ENCODE measurements around the gene PMM2. TPM values are rescaled to one million over a fixed set of nuclear protein-coding genes. Genes with fewer than 3 reads are reported as not detected.

Gene PMM2
- total and polyA plus RNA-seq, 2 experiments from 2014 or later: 39.6 to 46.4 TPM

DNA sequence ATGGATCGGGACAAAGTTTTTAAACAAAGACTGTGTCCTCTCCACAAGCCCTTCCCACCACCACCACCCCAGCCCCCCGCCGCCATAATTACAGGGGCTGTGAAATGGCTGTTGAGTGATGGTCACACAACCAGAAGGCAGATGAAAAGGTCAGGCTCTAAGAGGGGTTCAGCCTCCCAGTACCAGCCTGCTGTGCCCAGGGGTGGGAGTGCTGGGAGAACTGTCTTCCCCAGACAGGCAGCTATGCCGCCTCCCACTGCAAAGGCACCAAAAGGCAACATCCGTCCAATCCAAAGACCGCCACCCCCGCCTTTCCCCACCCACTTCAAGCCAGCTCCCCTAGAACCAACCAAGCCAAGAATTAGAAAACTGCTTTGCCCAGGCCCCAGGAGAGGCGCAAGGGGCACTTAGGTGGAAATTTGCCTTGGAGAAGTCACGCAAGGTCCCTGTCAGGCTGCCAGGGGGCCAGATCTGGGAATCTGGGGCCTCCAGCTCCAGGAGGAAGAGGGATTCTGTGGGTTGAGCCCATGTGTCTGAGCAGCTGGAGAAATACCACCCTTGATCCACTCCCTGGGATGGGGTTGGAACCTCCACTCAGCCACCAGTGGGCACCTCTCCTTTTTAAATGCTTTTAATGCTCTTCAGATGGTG lies 56.8 kb downstream of the PMM2 start:
- WGBS, 2 experiments (ENCODE audit: low coverage in 1 of 2, low lambda C conversion rate in 2 of 2, missing lambda C conversion rate in 2 of 2): 86 to 90% methylated on average over 8 to 9 of the region's 9 CpGs

GRCh38 chr16:8855051-8855786 lies 57.6 kb downstream of the PMM2 start:
- in situ Hi-C loops (cut with MboI): no loop called here
- TF ChIP-seq EZH2phosphoT487 (IDR thresholded peaks at IDR 0.05; ENCODE audit: insufficient read depth, low read depth) (no peak), EZH2 (IDR thresholded peaks at IDR 0.05; ENCODE audit: insufficient read depth, poor library complexity, severe bottlenecking) (no peak)
- H3K9me3 ChIP-seq (ENCODE audit: low read depth): no peaks in the 10 kb centered on the region

More for the DNA sequence above, 56.8 kb downstream of the PMM2 start:
- H3K4me3 ChIP-seq: no peak overlapping the region
- H3K27me3 ChIP-seq (replicated peaks; ENCODE audit: insufficient read depth): no peaks in the 10 kb centered on the region
- peaks cover 17% of the 10 kb centered on the region; the same call in 1 of the 2 replicates for H3K36me3 ChIP-seq (ENCODE audit: low read depth)
- no peak overlapping the region for H3K27ac ChIP-seq
- H3K9me3 ChIP-seq (ENCODE audit: low read depth): no peaks in the 10 kb centered on the region
- no peak for DNase-seq
- peaks cover 15% of the 10 kb centered on the region for H3K79me2 ChIP-seq (ENCODE audit: insufficient read depth)
- H3K9ac ChIP-seq: no peak overlapping the region
- H3K4me1 ChIP-seq (ENCODE audit: insufficient read depth): peaks cover 16% of the 10 kb centered on the region
- no peaks in the 10 kb centered on the region for H4K20me1 ChIP-seq (ENCODE audit: insufficient read depth)
- H2AFZ ChIP-seq: no peak overlapping the region
- peaks cover 68% of the 10 kb centered on the region for H3F3A ChIP-seq (ENCODE audit: insufficient read depth)
- TF ChIP-seq EZH2 (IDR thresholded peaks at IDR 0.05; ENCODE audit: insufficient read depth, poor library complexity, severe bottlenecking) (no peak), EZH2phosphoT487 (IDR thresholded peaks at IDR 0.05; ENCODE audit: insufficient read depth, low read depth) (no peak)
- H3K9me2 ChIP-seq (ENCODE audit: insufficient read depth): no peaks in the 10 kb centered on the region
- no peak overlapping the region for H3K4me2 ChIP-seq (ENCODE audit: unreplicated experiment)
- in situ Hi-C loops (cut with MboI): no loop called here

GRCh38 chr16:8855972-8856371 lies 58.3 kb downstream of the PMM2 start:
- in situ Hi-C loops (cut with MboI): no loop called here
- Histone ChIP-seq H3K36me3 (ENCODE audit: low read depth) (peaks cover 17% of the 10 kb centered on the region; the same call in 1 of the 2 replicates), H3K4me2 (ENCODE audit: unreplicated experiment) (no peak overlapping the region), H3K27ac (no peak overlapping the region), H3K79me2 (ENCODE audit: insufficient read depth) (peaks cover 31% of the 10 kb centered on the region), H4K20me1 (ENCODE audit: insufficient read depth) (no peaks in the 10 kb centered on the region), H3K9me2 (ENCODE audit: insufficient read depth) (no peaks in the 10 kb centered on the region), H3K27me3 (replicated peaks; ENCODE audit: insufficient read depth) (no peaks in the 10 kb centered on the region), H3K9me3 (ENCODE audit: low read depth) (no peaks in the 10 kb centered on the region), H3K4me3 (no peak overlapping the region), H3K9ac (no peak overlapping the region), H3K4me1 (ENCODE audit: insufficient read depth) (peaks cover 8% of the 10 kb centered on the region), H2AFZ (no peak overlapping the region), H3F3A (ENCODE audit: insufficient read depth) (peaks cover 59% of the 10 kb centered on the region)
- TF ChIP-seq EZH2phosphoT487 (IDR thresholded peaks at IDR 0.05; ENCODE audit: insufficient read depth, low read depth) (no peak), EZH2 (IDR thresholded peaks at IDR 0.05; ENCODE audit: insufficient read depth, poor library complexity, severe bottlenecking) (no peak)
- DNase-seq: no peak
- WGBS, 2 experiments (ENCODE audit: low coverage in 1 of 2, low lambda C conversion rate in 2 of 2, missing lambda C conversion rate in 2 of 2): 70 to 74% methylated on average over 5 of the region's 5 CpGs

More at GRCh38 chr16:8855051-8855786, 57.6 kb downstream of the PMM2 start:
- Histone ChIP-seq H3K9ac (no peak overlapping the region), H2AFZ (no peak overlapping the region), H3K9me2 (ENCODE audit: insufficient read depth) (no peaks in the 10 kb centered on the region), H3K79me2 (ENCODE audit: insufficient read depth) (peaks cover 23% of the 10 kb centered on the region), H3F3A (ENCODE audit: insufficient read depth) (peaks cover 64% of the 10 kb centered on the region), H4K20me1 (ENCODE audit: insufficient read depth) (no peaks in the 10 kb centered on the region), H3K4me3 (no peak overlapping the region), H3K36me3 (ENCODE audit: low read depth) (peaks cover 17% of the 10 kb centered on the region; the same call in 1 of the 2 replicates), H3K27ac (no peak overlapping the region), H3K4me2 (ENCODE audit: unreplicated experiment) (no peak overlapping the region), H3K27me3 (replicated peaks; ENCODE audit: insufficient read depth) (no peaks in the 10 kb centered on the region), H3K4me1 (ENCODE audit: insufficient read depth) (peaks cover 12% of the 10 kb centered on the region)
- 86 to 89% methylated on average over 11 of the region's 11 CpGs for WGBS, 2 experiments (ENCODE audit: low coverage in 1 of 2, low lambda C conversion rate in 2 of 2, missing lambda C conversion rate in 2 of 2)
- no peak for DNase-seq

- Histone ChIP-seq H3K4me2 (ENCODE audit: unreplicated experiment) (no peak overlapping the region), H3K4me3 (no peak overlapping the region), H3K4me1 (ENCODE audit: insufficient read depth) (peaks cover 8% of the 10 kb centered on the region; the same call in 1 of the 2 replicates), H3K36me3 (ENCODE audit: low read depth) (peaks cover 5% of the 10 kb centered on the region; the same call in 1 of the 2 replicates), H2AFZ (no peak overlapping the region), H3K9me3 (ENCODE audit: low read depth) (no peaks in the 10 kb centered on the region), H3F3A (ENCODE audit: insufficient read depth) (peaks cover 43% of the 10 kb centered on the region), H4K20me1 (ENCODE audit: insufficient read depth) (peaks cover 2% of the 10 kb centered on the region; the same call in 1 of the 2 replicates), H3K27me3 (replicated peaks; ENCODE audit: insufficient read depth) (no peaks in the 10 kb centered on the region), H3K9me2 (ENCODE audit: insufficient read depth) (no peaks in the 10 kb centered on the region), H3K79me2 (ENCODE audit: insufficient read depth) (peaks cover 64% of the 10 kb centered on the region), H3K27ac (no peak overlapping the region), H3K9ac (no peak overlapping the region)
- TF ChIP-seq EZH2 (IDR thresholded peaks at IDR 0.05; ENCODE audit: insufficient read depth, poor library complexity, severe bottlenecking) (no peak), EZH2phosphoT487 (IDR thresholded peaks at IDR 0.05; ENCODE audit: insufficient read depth, low read depth) (no peak)
- in situ Hi-C loops (cut with MboI): no loop called here
- 93 to 94% methylated on average over 29 to 31 of the region's 31 CpGs for WGBS, 2 experiments (ENCODE audit: low coverage in 1 of 2, low lambda C conversion rate in 2 of 2, missing lambda C conversion rate in 2 of 2)
- DNase-seq: no peak
These were observed 61.6 kb downstream of the PMM2 start for GRCh38 chr16:8858994-8859912.
